GM19438 (cell line): Measurements from ENCODE around the gene ICAM4.
"Not testable (repeated sequence)": the region's sequence is repeated elsewhere in the genome, so short reads cannot be mapped to it uniquely, and the experiment has no call there.

Experiments used
- ATAC-seq: cut with Tn5 transposase; IDR thresholded peaks from one replicate; pipeline ENCODE4 v1.9.1; 2021; ENCODE audit warnings: low read depth; ENCODE audit not compliant: unreplicated experiment

The ICAM4 gene

GRCh38 chr19:10334588-10335351, 48.0 kb downstream of the ICAM4 start:
- no peak for ATAC-seq

GRCh38 chr19:10335352-10335985, 48.7 kb downstream of the ICAM4 start:
- ATAC-seq: no peak

- ATAC-seq: not testable (repeated sequence)
Measured at GRCh38 chr19:10336725-10337124, 50.0 kb downstream of the ICAM4 start.
